WI38 (cell line): Measurements from ENCODE around the gene MPPED1.

Experiments used
- H3K4me3 ChIP-seq: 2 replicates; pipeline ENCODE4 v1.5.1; 2011; ENCODE audit warnings: low read depth, mild to moderate bottlenecking, control low read depth, low read length
- CTCF ChIP-seq: IDR thresholded peaks from 2 replicates; pipeline ENCODE4 v1.5.1; 2012; ENCODE audit warnings: low read depth, mild to moderate bottlenecking, control low read depth, low read length

Gene MPPED1

GRCh38 chr22:43555561-43556515, 144.0 kb downstream of the MPPED1 start:
- no peak for TF ChIP-seq CTCF
- no peak overlapping the region for H3K4me3 ChIP-seq
